Nucleus accumbens (tissue), 56 donors: Measurements from ENCODE around the gene FHOD3.

Experiments used
- DNase-seq, 56 donors: peaks; one replicate each; lab custom pipeline; 2025; lab: John Stamatoyannopoulos, UW

FHOD3 gene

GRCh38 chr18:36378205-36378604 lies 80.7 kb downstream of the FHOD3 start:
- DNase-seq = no peak

GRCh38 chr18:36379435-36379984 lies 82.0 kb downstream of the FHOD3 start:
- DNase-seq = no peak

DNA sequence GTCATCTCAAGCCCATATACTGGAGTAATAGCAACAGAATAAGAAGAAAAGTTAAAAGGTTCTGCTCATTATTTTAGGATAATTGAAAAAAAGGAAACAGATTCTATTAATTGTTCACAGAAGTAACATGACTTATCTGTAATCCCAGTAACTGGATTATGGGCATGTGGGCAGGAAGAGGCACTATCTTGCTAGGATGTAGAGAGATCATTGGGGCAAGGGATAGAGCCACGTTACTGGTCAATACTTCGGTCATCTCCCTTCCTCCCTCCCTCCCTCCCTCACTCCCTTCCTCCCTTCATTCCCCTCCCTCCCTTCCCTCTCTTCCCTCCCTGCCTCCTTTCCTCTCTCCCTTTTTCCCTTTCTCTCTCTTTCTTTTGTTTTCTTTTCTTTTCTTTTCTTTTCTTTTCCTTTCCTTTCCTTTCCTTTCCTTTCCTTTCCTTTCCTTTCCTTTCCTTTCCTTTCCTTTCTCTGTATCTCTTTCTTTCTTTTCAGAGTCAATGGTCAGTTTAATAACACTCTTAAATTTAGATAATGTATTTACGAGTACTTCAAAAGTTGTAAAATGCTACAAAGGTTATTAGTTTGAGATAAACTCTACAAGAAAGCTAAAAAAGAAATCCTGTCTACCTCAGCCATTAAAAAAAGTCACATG lies 82.8 kb downstream of the FHOD3 start:
- DNase-seq = no peak

- peak in 2 of 56 donors; percentile 5 to 16 for DNase-seq
These were observed 83.6 kb downstream of the FHOD3 start for GRCh38 chr18:36381075-36381474.

DNA sequence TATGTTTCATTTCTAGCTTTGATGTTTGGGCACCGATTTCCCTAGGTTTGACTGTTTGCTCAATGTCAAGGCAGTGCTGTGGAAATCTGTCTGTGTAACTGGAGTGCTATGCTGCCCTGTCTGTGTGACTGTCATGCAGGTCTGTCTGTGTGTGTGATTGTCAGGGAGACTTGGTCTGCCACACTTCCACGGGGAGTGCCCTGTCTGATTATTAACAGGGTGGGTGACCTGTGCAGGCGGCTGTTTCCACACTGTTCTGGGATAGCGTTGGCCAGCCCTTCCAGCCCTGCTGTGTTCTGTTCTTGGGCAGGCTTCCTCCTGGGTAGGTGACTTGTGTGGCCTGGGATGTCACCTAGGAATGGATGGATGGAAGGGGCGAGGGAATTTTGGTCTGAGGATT lies 85.3 kb downstream of the FHOD3 start:
- DNase-seq = no peak

DNA sequence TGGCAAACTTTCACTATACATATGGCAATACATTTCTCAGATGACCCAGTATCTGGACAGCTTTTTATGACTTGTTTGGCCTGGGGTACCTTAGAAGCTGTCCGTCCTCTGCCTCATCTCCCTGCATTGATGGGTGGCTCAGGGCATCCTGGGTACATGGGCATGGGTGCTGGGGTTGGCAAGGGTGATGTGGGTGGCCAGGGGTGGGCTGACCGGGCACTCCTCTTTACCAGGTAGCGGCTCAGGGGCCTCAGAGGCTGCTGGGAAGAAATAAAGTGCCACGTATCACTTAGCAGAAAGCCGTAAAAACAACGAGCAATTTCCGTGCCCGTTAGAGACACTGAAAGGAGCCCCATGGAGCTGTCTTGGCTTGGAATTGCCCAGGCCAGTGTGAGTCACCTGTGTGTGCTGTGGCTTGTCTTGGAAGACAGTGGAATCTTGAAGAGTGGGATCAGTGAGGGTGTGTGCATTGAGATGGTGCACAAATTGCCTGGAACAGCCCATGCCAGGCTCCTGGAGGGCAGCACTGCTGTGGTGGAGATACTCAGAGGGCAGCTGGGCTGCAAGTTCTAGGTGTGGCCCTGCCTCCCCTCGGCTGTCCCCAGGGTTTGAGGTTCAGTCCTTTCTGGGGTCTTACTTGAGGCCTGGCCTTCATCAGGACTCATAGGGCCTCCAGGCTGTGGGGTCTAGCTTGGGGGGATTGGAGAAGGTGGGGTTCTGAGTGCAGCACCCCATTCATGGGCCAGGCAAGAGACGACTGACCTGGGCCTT lies 88.8 kb downstream of the FHOD3 start:
- no peak for DNase-seq

GRCh38 chr18:36387310-36387709 lies 89.8 kb downstream of the FHOD3 start:
- DNase-seq = no peak

DNA sequence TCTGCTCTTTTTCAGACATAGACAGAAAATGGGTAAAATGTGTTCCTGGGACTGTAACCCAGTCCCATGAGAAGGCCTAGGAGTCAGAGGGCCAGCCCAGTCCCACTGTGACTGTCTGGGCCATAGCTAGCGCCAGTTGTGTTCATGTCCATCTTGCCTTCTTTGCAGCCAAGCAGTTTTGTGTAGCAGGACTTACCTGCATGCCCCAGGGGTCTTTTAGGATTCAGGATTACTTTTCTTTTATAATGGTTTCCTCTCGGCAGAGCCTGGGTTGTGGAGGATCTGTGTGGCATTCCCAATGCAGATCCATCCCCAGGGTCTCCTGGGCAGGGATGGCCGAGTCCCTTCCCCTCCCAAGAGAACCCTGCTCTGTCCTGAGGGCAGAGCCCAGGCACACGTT lies 90.8 kb downstream of the FHOD3 start:
- no peak for DNase-seq

GRCh38 chr18:36389027-36389426 lies 91.5 kb downstream of the FHOD3 start:
- DNase-seq = no peak

DNA sequence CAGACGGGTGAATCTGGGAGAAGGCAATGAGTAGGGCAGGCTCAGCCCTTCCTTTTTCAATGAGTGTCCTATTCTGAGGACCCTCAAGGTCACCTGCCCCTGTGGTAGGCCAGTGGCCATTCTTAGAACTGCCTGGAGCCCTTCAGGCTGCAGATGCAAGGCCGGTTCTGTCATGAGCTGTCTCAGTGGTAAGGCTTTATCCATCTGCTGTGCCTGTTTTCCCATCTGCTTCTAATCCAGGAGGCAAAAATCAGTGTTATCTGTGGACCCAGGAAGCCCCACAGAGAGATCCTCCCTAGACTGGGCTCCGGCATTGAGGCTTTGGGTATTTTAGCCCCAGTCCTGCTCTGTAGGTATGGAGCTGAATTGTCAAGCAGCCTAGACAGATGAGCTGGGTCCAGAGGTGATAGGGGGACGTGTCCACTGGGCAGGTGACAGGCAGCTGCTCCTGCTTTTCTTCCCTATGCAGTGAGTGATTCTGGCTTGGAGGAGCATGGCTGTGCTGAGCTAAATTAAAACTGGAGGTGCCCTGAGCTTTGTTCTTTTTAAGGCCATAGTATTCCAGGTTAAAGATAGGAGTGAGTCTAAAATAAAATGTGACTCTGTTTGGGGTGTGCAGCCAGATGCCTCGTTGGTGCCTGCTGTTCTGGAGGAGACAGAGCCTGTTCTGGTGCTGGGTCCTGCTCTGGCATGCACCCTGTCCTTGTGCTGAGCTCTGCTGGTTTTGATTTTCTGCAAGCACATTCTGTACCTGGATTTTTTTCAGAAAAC lies 92.5 kb downstream of the FHOD3 start:
- DNase-seq = no peak

- no peak for DNase-seq
These were observed 94.1 kb downstream of the FHOD3 start for GRCh38 chr18:36391426-36392145.

- DNase-seq = no peak
These were observed 94.9 kb downstream of the FHOD3 start for GRCh38 chr18:36392164-36392978.

DNA sequence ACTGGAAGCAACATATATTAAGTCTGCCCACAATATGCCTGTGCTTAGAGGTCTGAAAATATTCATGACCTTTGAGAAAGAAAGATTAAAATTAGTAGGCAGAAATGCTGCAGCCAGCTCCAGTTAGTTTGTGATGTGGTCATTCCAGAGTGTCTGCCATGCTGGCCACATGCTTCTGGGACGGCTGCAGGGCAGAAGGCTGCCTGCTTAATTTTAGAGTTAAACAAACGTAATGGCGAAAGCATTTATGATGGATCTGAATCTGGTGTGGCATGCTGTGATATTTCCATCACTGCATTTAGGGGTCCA lies 95.4 kb downstream of the FHOD3 start:
- DNase-seq = no peak

- no peak for DNase-seq
These were observed 97.0 kb downstream of the FHOD3 start for GRCh38 chr18:36394486-36394885.

DNA sequence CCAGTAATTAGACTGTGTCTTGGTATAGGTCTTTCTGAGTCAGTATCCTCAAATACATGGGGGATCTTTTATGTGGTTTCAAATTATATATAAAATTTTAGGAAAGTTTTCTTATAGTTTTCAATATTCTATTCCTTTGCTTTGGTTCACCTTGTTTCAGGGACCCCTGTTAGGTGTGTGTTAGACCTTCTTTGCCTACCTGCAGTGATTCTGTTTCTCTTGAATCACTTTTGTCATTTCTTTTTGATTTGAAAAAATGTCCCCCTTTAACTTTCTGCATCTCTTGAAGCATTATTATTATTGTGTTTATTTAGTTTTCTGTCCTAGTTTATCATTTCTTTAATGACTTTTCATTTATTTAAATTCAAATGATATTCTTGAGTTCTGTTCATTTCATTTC lies 98.7 kb downstream of the FHOD3 start:
- DNase-seq = no peak

GRCh38 chr18:36397033-36397432 lies 99.5 kb downstream of the FHOD3 start:
- DNase-seq = no peak

DNA sequence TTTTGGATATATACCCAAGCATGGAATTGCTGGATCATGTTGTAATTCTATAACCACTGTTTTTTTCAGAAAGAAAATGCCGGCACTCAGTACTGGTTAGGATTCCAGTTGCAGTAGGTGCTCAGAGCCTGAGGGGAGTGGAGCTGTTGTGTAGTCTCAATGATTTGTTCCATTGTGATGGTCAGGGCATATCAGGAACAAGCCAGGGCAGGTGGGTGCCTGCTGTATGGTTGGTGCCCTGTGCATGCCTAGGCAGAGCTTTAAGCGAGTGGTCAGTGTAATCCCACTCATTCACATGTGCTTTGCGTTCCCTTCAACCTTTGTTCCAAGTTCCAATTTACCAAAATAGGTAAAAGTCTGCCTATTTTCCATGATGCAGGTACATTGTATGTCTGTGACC lies 100.9 kb downstream of the FHOD3 start:
- DNase-seq = no peak

DNA sequence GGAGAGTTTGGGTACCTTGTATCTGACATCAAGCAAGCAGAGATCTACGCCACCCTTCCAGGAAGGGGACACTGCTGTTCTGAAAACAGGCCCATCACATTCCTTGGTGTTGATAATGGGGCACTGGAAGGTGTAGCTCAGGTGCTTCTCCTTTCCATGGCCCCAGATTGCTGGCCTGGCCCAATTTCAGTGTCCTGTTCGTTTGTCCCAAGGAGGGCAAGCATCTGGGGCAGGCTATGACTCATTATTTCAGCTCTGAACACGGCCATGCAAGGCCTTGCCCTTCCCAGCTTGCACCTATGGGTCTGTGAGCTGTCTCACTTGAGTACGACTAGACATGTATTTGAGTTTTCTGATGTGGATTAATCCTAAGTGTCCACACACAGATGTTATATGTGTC lies 101.5 kb downstream of the FHOD3 start:
- DNase-seq = no peak

GRCh38 chr18:36401462-36401861 lies 103.9 kb downstream of the FHOD3 start:
- DNase-seq = no peak
